Measurements from ENCODE around the gene HMX2.
A peak's percentile ranks its signal among the peaks of the same experiment; 100 is the strongest.

The HMX2 gene

DNA sequence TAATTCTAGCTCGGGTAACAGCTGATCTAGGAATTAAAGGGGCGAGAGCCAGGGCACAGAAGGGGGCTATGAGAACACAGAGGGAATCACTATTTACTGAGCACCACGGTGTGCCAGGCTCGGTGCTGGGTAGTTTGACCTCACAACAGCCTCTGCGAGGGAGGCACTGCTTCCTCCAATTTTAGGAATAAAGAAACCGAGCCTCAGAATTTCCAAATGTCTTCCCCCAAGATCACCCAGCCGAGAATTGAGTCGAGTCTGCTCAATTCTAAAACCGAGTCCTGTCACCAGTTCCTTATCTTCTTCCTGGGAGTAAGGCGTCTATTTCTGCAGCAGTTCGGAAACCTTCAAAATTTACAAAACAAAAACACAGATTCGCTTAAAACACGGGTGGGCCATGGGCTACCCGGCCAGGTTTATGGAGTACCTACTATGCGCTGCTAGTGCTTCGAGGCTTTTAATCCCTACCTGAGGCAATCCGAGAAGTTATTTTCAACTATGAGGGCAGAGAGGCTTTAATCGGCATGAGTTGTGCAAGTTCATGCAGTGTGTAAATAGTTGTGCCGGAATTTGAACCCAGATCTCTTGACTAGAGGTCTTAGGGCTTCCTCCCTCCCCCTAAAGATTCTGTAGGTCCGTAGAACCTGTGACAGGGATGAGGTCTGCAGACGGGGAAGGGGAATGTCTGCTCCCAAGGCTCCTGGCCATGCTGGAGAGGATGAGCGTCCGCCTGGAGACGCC, 872 bp upstream of the HMX2 start:
- Histone ChIP-seq H3K27me3 (ENCODE audit: control insufficient read depth in 3 of 3, insufficient read depth in 3 of 3, low read depth in 1 of 3, low read length in 3 of 3) (peaks cover 78 to 100% (median 99%) of the 10 kb centered on the region in 3 experiments), H3K23ac (ENCODE audit: low read depth, low read length, poor library complexity) (no peak overlapping the region), H3K27ac (replicated peaks; ENCODE audit: low read length) (no peak overlapping the region), H2BK120ac (ENCODE audit: low read depth, low read length) (no peak overlapping the region), H3K4me2 (ENCODE audit: insufficient read depth, low read length, poor library complexity, severe bottlenecking) (no peak overlapping the region), H2AK5ac (ENCODE audit: low read depth, low read length) (peak overlapping the region; percentile 50), H4K8ac (ENCODE audit: low read depth, low read length) (no peak overlapping the region), H2BK15ac (ENCODE audit: low read length) (peak overlapping the region; percentile 19), H4K91ac (ENCODE audit: low read depth, low read length, poor library complexity) (no peak overlapping the region), H3K14ac (ENCODE audit: low read length) (no peak overlapping the region), H2AFZ (ENCODE audit: low read length) (peak overlapping the region; percentile 48), H3K4me1 (ENCODE audit: control insufficient read depth in 2 of 2, insufficient read depth in 1 of 2, low read depth in 1 of 2, low read length in 2 of 2) (peaks cover 11 to 19% of the 10 kb centered on the region in 2 donors), H3K4me3 (ENCODE audit: low read length in 2 of 2) (no peak overlapping the region), H3K18ac (ENCODE audit: low read length) (peak overlapping the region; percentile 60), H3K9ac (ENCODE audit: low read depth, low read length, poor library complexity) (no peak overlapping the region), H3K79me1 (ENCODE audit: low read depth, low read length) (peaks cover 2% of the 10 kb centered on the region), H3K4ac (ENCODE audit: low read length) (no peak overlapping the region), H3K36me3 (replicated peaks in 1 of 2; ENCODE audit: control insufficient read depth in 2 of 2, insufficient read depth in 2 of 2, low read length in 2 of 2) (no peaks in the 10 kb centered on the region), H2BK5ac (ENCODE audit: low read length) (no peak overlapping the region), H2BK12ac (ENCODE audit: low read length) (no peak overlapping the region), H3K9me3 (replicated peaks in 1 of 2; ENCODE audit: control insufficient read depth in 2 of 2, insufficient read depth in 1 of 2, low read depth in 1 of 2, low read length in 2 of 2) (peaks cover 0 to 2% of the 10 kb centered on the region in 2 donors)
- peak; percentile 6 for DNase-seq (ENCODE audit: low spot score)
- no CpG with 5 or more reads among the region's 24 CpGs for WGBS, 2 donors (ENCODE audit: extremely low coverage in 2 of 2, insufficient read length in 2 of 2, insufficient replicate concordance in 1 of 2)

DNA sequence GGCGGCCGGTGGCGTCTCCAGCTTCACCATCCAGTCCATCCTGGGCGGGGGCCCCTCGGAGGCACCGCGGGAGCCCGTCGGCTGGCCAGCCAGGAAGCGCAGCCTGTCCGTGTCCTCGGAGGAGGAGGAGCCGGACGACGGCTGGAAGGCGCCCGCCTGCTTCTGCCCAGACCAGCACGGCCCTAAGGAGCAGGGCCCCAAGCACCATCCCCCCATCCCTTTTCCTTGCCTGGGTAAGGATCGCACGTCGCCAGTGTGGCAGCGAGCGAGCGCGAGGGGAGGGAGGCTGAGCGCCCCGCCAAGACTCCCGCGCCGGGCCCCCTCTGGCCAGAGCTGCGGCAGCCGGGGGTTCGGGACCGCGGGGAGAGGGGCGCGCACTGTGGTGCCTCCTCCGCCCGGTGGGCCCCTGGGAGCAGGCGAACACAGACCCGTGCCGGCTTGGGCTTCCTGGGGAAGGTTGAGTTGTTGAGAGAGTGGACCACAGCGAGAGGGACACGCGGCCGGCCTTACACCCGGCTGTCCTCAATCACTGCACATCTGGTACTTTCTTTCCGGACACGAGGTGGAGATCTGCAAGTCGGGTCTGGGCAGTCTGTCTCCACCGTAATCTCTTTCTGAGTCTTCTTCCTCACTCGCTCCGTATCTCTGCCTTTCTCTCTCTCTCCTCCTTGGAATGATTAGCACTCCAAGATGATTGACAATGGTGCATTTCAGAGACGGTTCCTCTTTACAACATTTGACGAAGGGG, 652 bp downstream of the HMX2 start:
- Histone ChIP-seq H3K23ac (ENCODE audit: low read depth, low read length, poor library complexity) (no peak overlapping the region), H3K79me1 (ENCODE audit: low read depth, low read length) (peaks cover 2% of the 10 kb centered on the region), H3K14ac (ENCODE audit: low read length) (no peak overlapping the region), H3K9me3 (replicated peaks in 1 of 2; ENCODE audit: control insufficient read depth in 2 of 2, insufficient read depth in 1 of 2, low read depth in 1 of 2, low read length in 2 of 2) (peaks cover 0 to 2% of the 10 kb centered on the region in 2 donors), H2BK5ac (ENCODE audit: low read length) (peak overlapping the region; percentile 31), H2AK5ac (ENCODE audit: low read depth, low read length) (no peak overlapping the region), H3K9ac (ENCODE audit: low read depth, low read length, poor library complexity) (no peak overlapping the region), H3K4me2 (ENCODE audit: insufficient read depth, low read length, poor library complexity, severe bottlenecking) (peak overlapping the region; percentile 48), H2AFZ (ENCODE audit: low read length) (peak overlapping the region; percentile 63), H3K18ac (ENCODE audit: low read length) (peak overlapping the region; percentile 77), H3K4ac (ENCODE audit: low read length) (no peak overlapping the region), H2BK15ac (ENCODE audit: low read length) (no peak overlapping the region), H3K27ac (replicated peaks; ENCODE audit: low read length) (no peak overlapping the region), H2BK120ac (ENCODE audit: low read depth, low read length) (no peak overlapping the region), H3K27me3 (ENCODE audit: control insufficient read depth in 3 of 3, insufficient read depth in 3 of 3, low read depth in 1 of 3, low read length in 3 of 3) (peaks cover 64 to 100% (median 92%) of the 10 kb centered on the region in 3 experiments), H4K8ac (ENCODE audit: low read depth, low read length) (no peak overlapping the region), H4K91ac (ENCODE audit: low read depth, low read length, poor library complexity) (no peak overlapping the region), H2BK12ac (ENCODE audit: low read length) (no peak overlapping the region), H3K4me3 (ENCODE audit: low read length in 2 of 2) (no peak overlapping the region), H3K36me3 (replicated peaks in 1 of 2; ENCODE audit: control insufficient read depth in 2 of 2, insufficient read depth in 2 of 2, low read length in 2 of 2) (no peaks in the 10 kb centered on the region), H3K4me1 (ENCODE audit: control insufficient read depth in 2 of 2, insufficient read depth in 1 of 2, low read depth in 1 of 2, low read length in 2 of 2) (peaks cover 11 to 14% of the 10 kb centered on the region in 2 donors)
- peak; percentile 23 for DNase-seq (ENCODE audit: low spot score)
- WGBS, 2 donors (ENCODE audit: extremely low coverage in 2 of 2, insufficient read length in 2 of 2, insufficient replicate concordance in 1 of 2), result no CpG with 5 or more reads among the region's 55 CpGs

DNA sequence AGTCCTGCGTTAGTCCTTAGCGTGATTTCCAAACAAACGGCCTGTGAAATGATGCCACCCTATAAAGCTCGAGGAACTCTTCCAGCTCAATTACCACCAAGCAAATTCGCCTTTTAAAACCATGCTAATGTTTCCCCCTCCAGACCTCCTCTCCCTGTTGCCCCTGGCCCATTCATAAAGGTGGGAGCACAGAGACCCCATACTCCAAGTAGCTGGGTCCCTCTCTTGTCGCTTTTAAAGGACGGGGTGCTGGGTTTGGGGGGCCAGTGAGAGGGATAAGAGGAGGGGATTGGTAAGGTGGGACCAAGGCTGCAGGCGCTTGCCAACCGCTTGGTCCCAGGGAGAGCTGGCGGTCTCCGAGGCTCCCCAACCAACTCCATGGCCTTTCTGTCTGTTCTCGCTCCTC, 1.2 kb downstream of the HMX2 start:
- Histone ChIP-seq H3K79me1 (ENCODE audit: low read depth, low read length) (peaks cover 2% of the 10 kb centered on the region), H4K8ac (ENCODE audit: low read depth, low read length) (no peak overlapping the region)

More for the DNA sequence above, 1.2 kb downstream of the HMX2 start:
- peaks cover 11 to 14% of the 10 kb centered on the region in 2 donors for H3K4me1 ChIP-seq (ENCODE audit: control insufficient read depth in 2 of 2, insufficient read depth in 1 of 2, low read depth in 1 of 2, low read length in 2 of 2)
- no peak overlapping the region for H3K4ac ChIP-seq (ENCODE audit: low read length)
- H3K27ac ChIP-seq (replicated peaks; ENCODE audit: low read length), result no peak overlapping the region
- peaks cover 61 to 94% (median 86%) of the 10 kb centered on the region in 3 experiments for H3K27me3 ChIP-seq (ENCODE audit: control insufficient read depth in 3 of 3, insufficient read depth in 3 of 3, low read depth in 1 of 3, low read length in 3 of 3)
- no peak overlapping the region for H3K9ac ChIP-seq (ENCODE audit: low read depth, low read length, poor library complexity)
- H2BK5ac ChIP-seq (ENCODE audit: low read length), result no peak overlapping the region
- no CpG with 5 or more reads among the region's 12 CpGs for WGBS, 2 donors (ENCODE audit: extremely low coverage in 2 of 2, insufficient read length in 2 of 2, insufficient replicate concordance in 1 of 2)
- peak; percentile 9 for DNase-seq (ENCODE audit: low spot score)
- H3K9me3 ChIP-seq (replicated peaks in 1 of 2; ENCODE audit: control insufficient read depth in 2 of 2, insufficient read depth in 1 of 2, low read depth in 1 of 2, low read length in 2 of 2), result peaks cover 0 to 2% of the 10 kb centered on the region in 2 donors
- H3K23ac ChIP-seq (ENCODE audit: low read depth, low read length, poor library complexity), result no peak overlapping the region
- H2BK15ac ChIP-seq (ENCODE audit: low read length), result peak overlapping the region; percentile 50
- no peak overlapping the region for H4K91ac ChIP-seq (ENCODE audit: low read depth, low read length, poor library complexity)
- peak overlapping the region; percentile 97 for H3K4me2 ChIP-seq (ENCODE audit: insufficient read depth, low read length, poor library complexity, severe bottlenecking)
- peak overlapping the region in 1 of 2 donors; percentile 45 for H3K4me3 ChIP-seq (ENCODE audit: low read length in 2 of 2)
- no peak overlapping the region for H3K14ac ChIP-seq (ENCODE audit: low read length)
- H2AFZ ChIP-seq (ENCODE audit: low read length), result peak overlapping the region; percentile 99
- H3K18ac ChIP-seq (ENCODE audit: low read length), result peak overlapping the region; percentile 59
- H2BK12ac ChIP-seq (ENCODE audit: low read length), result no peak overlapping the region
- H2AK5ac ChIP-seq (ENCODE audit: low read depth, low read length), result peak overlapping the region; percentile 50
- no peaks in the 10 kb centered on the region for H3K36me3 ChIP-seq (replicated peaks in 1 of 2; ENCODE audit: control insufficient read depth in 2 of 2, insufficient read depth in 2 of 2, low read length in 2 of 2)
- no peak overlapping the region for H2BK120ac ChIP-seq (ENCODE audit: low read depth, low read length)
